Parathyroid adenoma (tissue), 2 donors: ENCODE measurements around the gene NPAS2.

ENCODE experiments used
- H2AFZ ChIP-seq: fragments of 300-600 bp; sonication (generic); one replicate; pipeline ENCODE4 v1.7.0; 2017; ENCODE audit warnings: antibody characterized with exemption, mild to moderate bottlenecking
- H3K27ac ChIP-seq: fragments of 300-600 bp; sonication (generic); one replicate; pipeline ENCODE4 v1.7.0; 2017
- H3K27me3 ChIP-seq: fragments of 300-600 bp; sonication (generic); one replicate; pipeline ENCODE4 v1.7.0; 2017; ENCODE audit warnings: low read length; ENCODE audit not compliant: control insufficient read depth, insufficient read depth
- H3K36me3 ChIP-seq: fragments of 300-600 bp; sonication (generic); one replicate; pipeline ENCODE4 v1.7.0; 2017; ENCODE audit warnings: low read length; ENCODE audit not compliant: control insufficient read depth, insufficient read depth
- H3K4me1 ChIP-seq: fragments of 300-600 bp; sonication (generic); one replicate; pipeline ENCODE4 v1.7.0; 2017; ENCODE audit warnings: control low read depth
- H3K4me2 ChIP-seq: fragments of 300-600 bp; sonication (generic); one replicate; pipeline ENCODE4 v1.7.0; 2017; ENCODE audit warnings: low read length
- H3K4me3 ChIP-seq: fragments of 300-600 bp; sonication (generic); one replicate; pipeline ENCODE4 v1.7.0; 2017; ENCODE audit warnings: low read depth, low read length
- H3K79me2 ChIP-seq: fragments of 300-600 bp; sonication (generic); one replicate; pipeline ENCODE4 v1.7.0; 2017; ENCODE audit warnings: control low read depth
- H3K9ac ChIP-seq: fragments of 300-600 bp; sonication (generic); one replicate; pipeline ENCODE4 v1.7.0; 2017; ENCODE audit warnings: mild to moderate bottlenecking
- H3K9me3 ChIP-seq: fragments of 300-600 bp; sonication (generic); one replicate; pipeline ENCODE4 v1.7.0; 2017; ENCODE audit warnings: low read length; ENCODE audit not compliant: control insufficient read depth
- TF ChIP-seq, protein P1 (sequence below): fragments of 300-600 bp; sonication (generic); IDR thresholded peaks from one replicate; pipeline ENCODE4 v1.7.0; 2017; ENCODE audit warnings: antibody characterized with exemption, mild to moderate bottlenecking
- donor health status: primary hyperparathyroidism.

NPAS2 gene

DNA sequence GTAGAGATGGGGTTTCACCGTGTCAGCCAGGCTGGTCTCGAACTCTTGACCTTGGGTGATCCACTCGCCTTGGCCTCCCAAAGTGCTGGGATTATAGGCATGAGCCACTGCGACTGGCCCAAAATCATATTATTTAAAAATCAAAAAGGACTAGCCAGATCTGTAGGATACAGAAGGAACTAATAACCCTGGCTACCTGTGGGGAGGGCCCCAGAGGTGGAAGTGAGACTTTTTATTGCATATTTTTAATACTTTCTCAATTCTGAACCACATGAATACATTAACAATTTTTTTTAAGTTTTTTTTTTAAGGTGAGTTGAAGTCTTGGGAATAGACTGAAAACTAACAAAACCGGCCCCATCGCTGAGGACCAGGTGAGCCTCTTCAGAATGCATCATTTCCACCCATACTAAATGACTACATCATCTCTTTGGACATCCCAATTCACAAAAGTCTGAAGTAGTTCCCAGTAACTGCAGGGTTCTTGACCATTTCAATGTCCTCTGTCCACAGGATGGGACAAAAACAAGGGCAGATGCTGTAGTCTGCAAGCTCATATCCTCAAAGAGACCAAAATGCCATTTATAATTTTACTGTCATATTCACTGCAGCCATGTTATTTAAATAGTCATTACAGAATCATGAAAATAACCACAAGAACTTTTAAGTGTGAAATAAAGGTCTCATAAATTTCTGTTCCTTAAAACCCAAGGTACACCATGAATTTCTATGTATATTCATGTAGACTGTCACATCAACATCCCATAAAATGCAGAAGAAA is 203.6 kb downstream of the NPAS2 start:
- no peaks in the 10 kb centered on the region for H3K79me2 ChIP-seq
- TF ChIP-seq, protein P1, sequence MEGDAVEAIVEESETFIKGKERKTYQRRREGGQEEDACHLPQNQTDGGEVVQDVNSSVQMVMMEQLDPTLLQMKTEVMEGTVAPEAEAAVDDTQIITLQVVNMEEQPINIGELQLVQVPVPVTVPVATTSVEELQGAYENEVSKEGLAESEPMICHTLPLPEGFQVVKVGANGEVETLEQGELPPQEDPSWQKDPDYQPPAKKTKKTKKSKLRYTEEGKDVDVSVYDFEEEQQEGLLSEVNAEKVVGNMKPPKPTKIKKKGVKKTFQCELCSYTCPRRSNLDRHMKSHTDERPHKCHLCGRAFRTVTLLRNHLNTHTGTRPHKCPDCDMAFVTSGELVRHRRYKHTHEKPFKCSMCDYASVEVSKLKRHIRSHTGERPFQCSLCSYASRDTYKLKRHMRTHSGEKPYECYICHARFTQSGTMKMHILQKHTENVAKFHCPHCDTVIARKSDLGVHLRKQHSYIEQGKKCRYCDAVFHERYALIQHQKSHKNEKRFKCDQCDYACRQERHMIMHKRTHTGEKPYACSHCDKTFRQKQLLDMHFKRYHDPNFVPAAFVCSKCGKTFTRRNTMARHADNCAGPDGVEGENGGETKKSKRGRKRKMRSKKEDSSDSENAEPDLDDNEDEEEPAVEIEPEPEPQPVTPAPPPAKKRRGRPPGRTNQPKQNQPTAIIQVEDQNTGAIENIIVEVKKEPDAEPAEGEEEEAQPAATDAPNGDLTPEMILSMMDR = no peak
- H3K36me3 ChIP-seq = no peaks in the 10 kb centered on the region
- H3K4me2 ChIP-seq = no peak overlapping the region
- H3K9ac ChIP-seq = no peak overlapping the region
- no peaks in the 10 kb centered on the region for H3K4me1 ChIP-seq
- H2AFZ ChIP-seq = no peak overlapping the region
- H3K27ac ChIP-seq = no peak overlapping the region
- no peak overlapping the region for H3K4me3 ChIP-seq
- H3K9me3 ChIP-seq = no peaks in the 10 kb centered on the region
- H3K27me3 ChIP-seq = no peaks in the 10 kb centered on the region

DNA sequence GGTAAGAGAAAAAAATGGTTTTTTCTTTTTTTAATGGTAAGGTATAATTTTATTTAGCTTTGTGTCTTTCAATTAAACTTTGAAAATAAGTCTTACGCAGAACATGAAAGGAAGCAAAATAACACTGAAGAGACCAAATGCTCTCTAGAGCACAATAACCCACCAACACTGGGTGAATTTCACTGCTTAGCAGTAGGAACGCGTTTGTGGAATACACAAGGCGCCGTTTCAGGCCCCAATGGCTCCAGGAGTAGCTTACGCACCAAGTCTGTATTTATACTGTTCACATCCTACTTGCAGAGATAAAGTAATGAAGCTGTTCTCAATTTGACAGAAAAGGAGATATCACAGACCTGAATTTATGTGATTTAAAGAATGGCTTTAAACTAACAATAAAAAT is 205.6 kb downstream of the NPAS2 start:
- H3K4me3 ChIP-seq = no peak overlapping the region
- H3K79me2 ChIP-seq = no peaks in the 10 kb centered on the region
- H3K9me3 ChIP-seq = no peaks in the 10 kb centered on the region
- no peak overlapping the region for H3K4me2 ChIP-seq
- no peaks in the 10 kb centered on the region for H3K36me3 ChIP-seq
- H3K4me1 ChIP-seq = no peaks in the 10 kb centered on the region
- TF ChIP-seq, protein P1 = no peak
- H3K9ac ChIP-seq = no peak overlapping the region
- H2AFZ ChIP-seq = no peak overlapping the region
- H3K27ac ChIP-seq = no peak overlapping the region
- no peaks in the 10 kb centered on the region for H3K27me3 ChIP-seq

DNA sequence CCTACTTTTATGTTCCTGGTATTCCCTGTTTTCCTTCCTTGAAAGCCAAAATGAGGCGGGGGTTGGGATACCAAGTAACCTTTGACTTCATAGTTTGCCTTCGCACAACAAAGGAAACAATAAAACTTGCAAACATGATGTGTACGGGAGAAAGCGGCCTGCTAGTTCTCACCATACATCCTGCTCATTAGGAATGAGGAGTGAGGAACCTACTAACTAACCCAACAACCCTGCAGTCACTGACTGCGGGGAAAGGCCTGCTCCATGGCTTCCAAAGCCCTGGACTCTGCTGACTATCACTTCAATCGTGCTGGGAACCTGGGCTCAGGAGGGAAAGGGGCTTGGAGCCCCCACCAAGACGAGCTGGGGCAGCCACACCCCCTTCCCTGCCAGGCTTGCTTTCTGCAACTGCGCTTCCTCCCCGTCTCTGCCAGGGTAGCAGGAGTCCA is 206.3 kb downstream of the NPAS2 start:
- H2AFZ ChIP-seq = no peak overlapping the region
- no peaks in the 10 kb centered on the region for H3K79me2 ChIP-seq
- H3K4me3 ChIP-seq = no peak overlapping the region
- TF ChIP-seq, protein P1 = no peak
- H3K36me3 ChIP-seq = no peaks in the 10 kb centered on the region
- H3K27me3 ChIP-seq = no peaks in the 10 kb centered on the region
- H3K9ac ChIP-seq = no peak overlapping the region
- no peaks in the 10 kb centered on the region for H3K4me1 ChIP-seq
- no peak overlapping the region for H3K4me2 ChIP-seq
- H3K27ac ChIP-seq = no peak overlapping the region
- H3K9me3 ChIP-seq = no peaks in the 10 kb centered on the region

DNA sequence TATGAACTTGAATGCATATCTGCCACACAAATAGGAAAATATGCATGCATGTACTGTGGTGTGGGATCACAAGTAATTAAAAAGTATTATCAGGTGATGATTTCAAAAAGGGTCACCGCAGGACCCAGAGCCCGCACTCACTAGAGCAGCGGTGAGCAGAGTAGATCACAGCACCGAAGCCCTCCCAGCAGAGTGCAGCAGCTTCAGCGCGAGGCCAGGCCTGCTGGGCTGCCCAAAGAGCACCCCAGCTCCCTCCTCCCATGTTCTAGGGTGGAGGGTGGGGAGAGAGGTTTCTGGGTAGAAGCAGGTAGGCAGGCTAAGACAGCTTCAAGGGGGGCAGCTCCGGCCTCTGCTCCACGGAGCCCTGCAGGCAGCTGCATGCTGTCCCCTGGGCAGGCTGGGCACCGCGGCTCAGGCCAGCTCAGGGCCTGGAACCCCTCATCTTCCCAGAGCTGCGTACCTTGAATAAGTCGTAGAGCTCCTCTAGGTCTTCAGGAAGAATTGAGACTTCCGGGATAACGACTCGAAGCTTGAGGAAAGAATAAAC is 207.1 kb downstream of the NPAS2 start:
- TF ChIP-seq, protein P1 = no peak

More for the DNA sequence above, 207.1 kb downstream of the NPAS2 start:
- Histone ChIP-seq H3K4me1 (no peaks in the 10 kb centered on the region), H3K9me3 (no peaks in the 10 kb centered on the region), H3K9ac (no peak overlapping the region), H3K4me2 (no peak overlapping the region), H3K79me2 (no peaks in the 10 kb centered on the region), H3K27ac (no peak overlapping the region), H3K4me3 (no peak overlapping the region), H3K36me3 (no peaks in the 10 kb centered on the region), H3K27me3 (no peaks in the 10 kb centered on the region), H2AFZ (no peak overlapping the region)
